ENCODE data around the gene VMP1. TPM values are rescaled to one million over a fixed set of nuclear protein-coding genes. Genes with fewer than 3 reads are reported as not detected.

VMP1 gene
- total and polyA plus RNA-seq, 2 donors (not counting 1 experiment from before 2014, with no cell fraction given), result 125 to 235 TPM

- no peaks in the 10 kb centered on the region for H3K9me3 ChIP-seq (ENCODE audit: control insufficient read depth, insufficient read depth, low read depth, low read length)
- H3K27ac ChIP-seq (ENCODE audit: insufficient read depth, low read length), result no peak overlapping the region
- no peaks in the 10 kb centered on the region for H3K4me1 ChIP-seq (ENCODE audit: control insufficient read depth, extremely low read depth, insufficient read depth, low read length)
- no peak overlapping the region for H2AFZ ChIP-seq (ENCODE audit: low read length)
- TF ChIP-seq CTCF (conservative IDR thresholded peaks at IDR 0.05 in 1 of 2, IDR thresholded peaks at IDR 0.05 in 1 of 2; ENCODE audit: low read depth in 1 of 2, low read length in 2 of 2) (no peak), EZH2 (IDR thresholded peaks at IDR 0.05; ENCODE audit: low read length, missing control alignments) (no peak)
- no peak overlapping the region for H3K4me3 ChIP-seq (replicated peaks in 1 of 4; ENCODE audit: control extremely low read depth in 1 of 4, insufficient read depth in 1 of 4, low read depth in 3 of 4, low read length in 4 of 4)
- H3K36me3 ChIP-seq (ENCODE audit: control insufficient read depth, insufficient read depth, low read length), result no peaks in the 10 kb centered on the region
- no peak overlapping the region for H3K9ac ChIP-seq (ENCODE audit: insufficient read depth, low read length)
- H3K27me3 ChIP-seq (ENCODE audit: control insufficient read depth, insufficient read depth, low read length), result no peaks in the 10 kb centered on the region
- no peaks in the 10 kb centered on the region for H4K20me1 ChIP-seq (ENCODE audit: control insufficient read depth, extremely low read depth, insufficient read depth, low read length)
- H3K79me2 ChIP-seq (ENCODE audit: control insufficient read depth, insufficient read depth, low read length), result peaks cover 17% of the 10 kb centered on the region
- no peak overlapping the region for H3K4me2 ChIP-seq (ENCODE audit: extremely low read depth, insufficient read depth, low read length)
- no peak for DNase-seq (ENCODE audit: low read depth in 2 of 2)
Measured at GRCh38 chr17:59723607-59724006, 16.2 kb downstream of the VMP1 start.

GRCh38 chr17:59725691-59726090 is 18.2 kb downstream of the VMP1 start:
- H3K4me1 ChIP-seq (ENCODE audit: control insufficient read depth, extremely low read depth, insufficient read depth, low read length), result no peaks in the 10 kb centered on the region
- no peaks in the 10 kb centered on the region for H3K27me3 ChIP-seq (ENCODE audit: control insufficient read depth, insufficient read depth, low read length)
- TF ChIP-seq EZH2 (IDR thresholded peaks at IDR 0.05; ENCODE audit: low read length, missing control alignments), result no peak
- no peak for TF ChIP-seq CTCF (conservative IDR thresholded peaks at IDR 0.05 in 1 of 2, IDR thresholded peaks at IDR 0.05 in 1 of 2; ENCODE audit: low read depth in 1 of 2, low read length in 2 of 2)
- H3K36me3 ChIP-seq (ENCODE audit: control insufficient read depth, insufficient read depth, low read length), result peaks cover 2% of the 10 kb centered on the region
- peaks cover 15% of the 10 kb centered on the region for H3K79me2 ChIP-seq (ENCODE audit: control insufficient read depth, insufficient read depth, low read length)
- no peak overlapping the region for H3K4me3 ChIP-seq (replicated peaks in 1 of 4; ENCODE audit: control extremely low read depth in 1 of 4, insufficient read depth in 1 of 4, low read depth in 3 of 4, low read length in 4 of 4)
- H3K9ac ChIP-seq (ENCODE audit: insufficient read depth, low read length), result no peak overlapping the region
- no peaks in the 10 kb centered on the region for H4K20me1 ChIP-seq (ENCODE audit: control insufficient read depth, extremely low read depth, insufficient read depth, low read length)
- H3K4me2 ChIP-seq (ENCODE audit: extremely low read depth, insufficient read depth, low read length), result no peak overlapping the region
- peak in 1 of 2 donors; percentile 73 for DNase-seq (ENCODE audit: low read depth in 2 of 2)
- H3K9me3 ChIP-seq (ENCODE audit: control insufficient read depth, insufficient read depth, low read depth, low read length), result no peaks in the 10 kb centered on the region
- H3K27ac ChIP-seq (ENCODE audit: insufficient read depth, low read length), result no peak overlapping the region
- no peak overlapping the region for H2AFZ ChIP-seq (ENCODE audit: low read length)

GRCh38 chr17:59727817-59728533 is 20.5 kb downstream of the VMP1 start:
- no peak for DNase-seq (ENCODE audit: low read depth in 2 of 2)
- H3K4me2 ChIP-seq (ENCODE audit: extremely low read depth, insufficient read depth, low read length), result no peak overlapping the region
- H3K4me1 ChIP-seq (ENCODE audit: control insufficient read depth, extremely low read depth, insufficient read depth, low read length), result no peaks in the 10 kb centered on the region
- TF ChIP-seq EZH2 (IDR thresholded peaks at IDR 0.05; ENCODE audit: low read length, missing control alignments), result no peak
- TF ChIP-seq CTCF (conservative IDR thresholded peaks at IDR 0.05 in 1 of 2, IDR thresholded peaks at IDR 0.05 in 1 of 2; ENCODE audit: low read depth in 1 of 2, low read length in 2 of 2), result no peak
- H3K27me3 ChIP-seq (ENCODE audit: control insufficient read depth, insufficient read depth, low read length), result no peaks in the 10 kb centered on the region
- no peak overlapping the region for H3K9ac ChIP-seq (ENCODE audit: insufficient read depth, low read length)
- no peak overlapping the region for H3K27ac ChIP-seq (ENCODE audit: insufficient read depth, low read length)
- H3K36me3 ChIP-seq (ENCODE audit: control insufficient read depth, insufficient read depth, low read length), result peaks cover 2% of the 10 kb centered on the region
- no peak overlapping the region for H2AFZ ChIP-seq (ENCODE audit: low read length)
- no peaks in the 10 kb centered on the region for H4K20me1 ChIP-seq (ENCODE audit: control insufficient read depth, extremely low read depth, insufficient read depth, low read length)
- H3K9me3 ChIP-seq (ENCODE audit: control insufficient read depth, insufficient read depth, low read depth, low read length), result no peaks in the 10 kb centered on the region
- no peak overlapping the region for H3K4me3 ChIP-seq (replicated peaks in 1 of 4; ENCODE audit: control extremely low read depth in 1 of 4, insufficient read depth in 1 of 4, low read depth in 3 of 4, low read length in 4 of 4)
- H3K79me2 ChIP-seq (ENCODE audit: control insufficient read depth, insufficient read depth, low read length), result peaks cover 15% of the 10 kb centered on the region
